Progenitor cell of endocrine pancreas (in vitro differentiated cells): Measurements from ENCODE around the gene UTS2B. TPM values are rescaled to one million over a fixed set of nuclear protein-coding genes. Genes with fewer than 3 reads are reported as not detected.

Experiments used
- DNase-seq: peaks from one replicate; pipeline ENCODE4 v3.0.0; 2021; ENCODE audit warnings: low spot score; ENCODE audit not compliant: unreplicated experiment
- H3K27ac Mint-ChIP-seq: 2 replicates; pipeline ENCODE4 v1.8.0; 2021; ENCODE audit warnings: mild to moderate bottlenecking, moderate library complexity, mixed read lengths
- H3K27me3 Mint-ChIP-seq: 2 replicates; pipeline ENCODE4 v1.8.0; 2021; ENCODE audit warnings: mixed read lengths
- H3K36me3 Mint-ChIP-seq: 2 replicates; pipeline ENCODE4 v1.8.0; 2022; ENCODE audit warnings: mixed read lengths; ENCODE audit not compliant: insufficient read depth
- H3K4me1 Mint-ChIP-seq: 2 replicates; pipeline ENCODE4 v1.8.0; 2021; ENCODE audit warnings: low read depth, mixed read lengths
- H3K4me3 Mint-ChIP-seq: 2 replicates; pipeline ENCODE4 v1.8.0; 2021; ENCODE audit warnings: low read depth, mild to moderate bottlenecking, moderate library complexity, mixed read lengths
- H3K9me3 Mint-ChIP-seq: 2 replicates; pipeline ENCODE4 v1.8.0; 2021; ENCODE audit warnings: low read depth, mixed read lengths
- CTCF ChIP-seq: fragments of 200-600 bp; sonication (generic); IDR thresholded peaks from one replicate; pipeline ENCODE4 v1.5.0; 2021; ENCODE audit warnings: antibody characterized with exemption, mild to moderate bottlenecking; ENCODE audit not compliant: unreplicated experiment
- total RNA-seq: library from RNA; stranded (reverse); gene quantifications from 2 replicates; pipeline ENCODE4 v1.2.1, GENCODE V29; 2021

Gene UTS2B
- total RNA-seq, 1 donor from 2014 or later = 0.62 TPM

- Mint-ChIP-seq H3K36me3 (no peaks in the 10 kb centered on the region), H3K27me3 (no peaks in the 10 kb centered on the region), H3K27ac (no peak overlapping the region), H3K9me3 (no peaks in the 10 kb centered on the region), H3K4me1 (peaks cover 37% of the 10 kb centered on the region), H3K4me3 (no peak overlapping the region)
- no peak for TF ChIP-seq CTCF
- DNase-seq = no peak
Measured at GRCh38 chr3:191334346-191334893, 4.1 kb upstream of the UTS2B start.

- Mint-ChIP-seq H3K9me3 (no peaks in the 10 kb centered on the region), H3K4me1 (peaks cover 37% of the 10 kb centered on the region)
Measured at GRCh38 chr3:191333298-191333880, 3.1 kb upstream of the UTS2B start.

GRCh38 chr3:191331388-191331787, 1.1 kb upstream of the UTS2B start:
- TF ChIP-seq CTCF = no peak
- Mint-ChIP-seq H3K27ac (peak overlapping the region; percentile 99), H3K4me3 (peak overlapping the region; percentile 86), H3K27me3 (no peaks in the 10 kb centered on the region), H3K36me3 (no peaks in the 10 kb centered on the region), H3K9me3 (no peaks in the 10 kb centered on the region), H3K4me1 (peaks cover 39% of the 10 kb centered on the region)
- DNase-seq = no peak

More at GRCh38 chr3:191333298-191333880, 3.1 kb upstream of the UTS2B start:
- DNase-seq = no peak
- Mint-ChIP-seq H3K4me3 (no peak overlapping the region), H3K27ac (no peak overlapping the region), H3K36me3 (no peaks in the 10 kb centered on the region), H3K27me3 (no peaks in the 10 kb centered on the region)
- TF ChIP-seq CTCF = no peak

GRCh38 chr3:191330530-191331048, 263 bp upstream of the UTS2B start:
- DNase-seq = no peak
- Mint-ChIP-seq H3K36me3 (no peaks in the 10 kb centered on the region), H3K4me3 (peak overlapping the region; percentile 86), H3K27me3 (no peaks in the 10 kb centered on the region), H3K27ac (peak overlapping the region; percentile 99), H3K9me3 (no peaks in the 10 kb centered on the region), H3K4me1 (peaks cover 39% of the 10 kb centered on the region)
- TF ChIP-seq CTCF = no peak

GRCh38 chr3:191328962-191329653, 1.2 kb downstream of the UTS2B start, which contains the start of gene CCDC50:
Gene CCDC50, plus strand, starts transcription at chr3:191329394. Its CDS starts 281 bp downstream, at chr3:191329675.
- Mint-ChIP-seq H3K4me1 (peaks cover 34% of the 10 kb centered on the region), H3K36me3 (no peaks in the 10 kb centered on the region), H3K9me3 (no peaks in the 10 kb centered on the region), H3K27ac (peak within 1 kb of the TSS; percentile 99), H3K4me3 (peak within 1 kb of the TSS; percentile 86), H3K27me3 (no peaks in the 10 kb centered on the region)
- DNase-seq = peak; percentile 77
- TF ChIP-seq CTCF = no peak
